Lower leg skin (tissue), 3 donors: ENCODE results near the gene OASL.

Experiments
- CTCF ChIP-seq, 3 donors: fragments of 450-650 bp; IDR thresholded peaks; one replicate each; pipeline ENCODE4 v1.5.1; 2016; ENCODE audit warnings: antibody characterized with exemption in 3 of 3, mild to moderate bottlenecking in 3 of 3, moderate library complexity in 2 of 3
- POLR2A ChIP-seq, 2 donors: fragments of 450-650 bp; IDR thresholded peaks; one replicate each; pipeline ENCODE4 v1.6.1; 2016 to 2017; ENCODE audit warnings: antibody characterized with exemption in 2 of 2, mild to moderate bottlenecking in 1 of 2, moderate library complexity in 1 of 2

GRCh38 chr12:121079736-121080272 lies 40.8 kb upstream of the OASL start:
- TF ChIP-seq POLR2A (IDR thresholded peaks at IDR 0.05) (no peak), CTCF (IDR thresholded peaks at IDR 0.05) (no peak)
